WTC11 (cell line): ENCODE results near the gene AGAP1.

ENCODE experiments used
- SP1 ChIP-seq: sonication (generic); formaldehyde crosslinking; conservative IDR thresholded peaks from 2 replicates; pipeline ENCODE4 v1.8.1; 2022; ENCODE audit warnings: missing genetic modification reagents
- TF ChIP-seq, protein P1 (sequence below): fragments of 200-600 bp; IDR thresholded peaks from 2 replicates; pipeline ENCODE4 v1.8.0; 2022; ENCODE audit warnings: antibody characterized with exemption

DNA sequence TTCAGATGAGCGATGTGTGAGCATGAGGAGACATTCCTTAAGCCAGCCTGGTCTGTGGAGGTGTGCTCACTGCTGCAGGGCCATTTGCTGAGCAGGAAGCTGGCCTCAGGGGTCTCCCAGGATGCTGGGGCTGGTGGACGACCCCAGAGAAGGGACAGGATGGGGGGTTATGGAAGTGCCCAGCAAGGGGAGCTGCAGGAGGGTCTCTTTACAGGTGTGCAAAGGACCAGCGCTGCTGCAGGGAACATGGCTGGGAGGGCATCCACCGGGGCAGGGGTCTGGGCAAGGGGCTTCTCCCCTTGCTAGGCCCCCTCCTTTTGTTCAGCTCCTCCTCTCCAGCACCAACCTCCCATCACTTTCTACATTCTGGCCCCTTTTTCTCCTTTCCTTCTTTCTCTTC, 489.2 kb downstream of the AGAP1 start:
- TF ChIP-seq, protein P1, sequence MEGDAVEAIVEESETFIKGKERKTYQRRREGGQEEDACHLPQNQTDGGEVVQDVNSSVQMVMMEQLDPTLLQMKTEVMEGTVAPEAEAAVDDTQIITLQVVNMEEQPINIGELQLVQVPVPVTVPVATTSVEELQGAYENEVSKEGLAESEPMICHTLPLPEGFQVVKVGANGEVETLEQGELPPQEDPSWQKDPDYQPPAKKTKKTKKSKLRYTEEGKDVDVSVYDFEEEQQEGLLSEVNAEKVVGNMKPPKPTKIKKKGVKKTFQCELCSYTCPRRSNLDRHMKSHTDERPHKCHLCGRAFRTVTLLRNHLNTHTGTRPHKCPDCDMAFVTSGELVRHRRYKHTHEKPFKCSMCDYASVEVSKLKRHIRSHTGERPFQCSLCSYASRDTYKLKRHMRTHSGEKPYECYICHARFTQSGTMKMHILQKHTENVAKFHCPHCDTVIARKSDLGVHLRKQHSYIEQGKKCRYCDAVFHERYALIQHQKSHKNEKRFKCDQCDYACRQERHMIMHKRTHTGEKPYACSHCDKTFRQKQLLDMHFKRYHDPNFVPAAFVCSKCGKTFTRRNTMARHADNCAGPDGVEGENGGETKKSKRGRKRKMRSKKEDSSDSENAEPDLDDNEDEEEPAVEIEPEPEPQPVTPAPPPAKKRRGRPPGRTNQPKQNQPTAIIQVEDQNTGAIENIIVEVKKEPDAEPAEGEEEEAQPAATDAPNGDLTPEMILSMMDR = no peak
- no peak for TF ChIP-seq SP1 (CRISPR knock-in tag)
